Sigmoid colon (tissue), 7 donors: ENCODE results near the gene WDR1. TPM values are rescaled to one million over a fixed set of nuclear protein-coding genes. Genes with fewer than 3 reads are reported as not detected.

Source experiments
- DNase-seq: peaks from one replicate; pipeline ENCODE4 v3.0.0-alpha.2; 2019
- H3K27ac ChIP-seq, 4 donors: fragments of 200-600 bp; sonication (generic); one replicate each; pipeline ENCODE4 v1.5.1; 2016 to 2019; ENCODE audit warnings: mild to moderate bottlenecking in 1 of 4
- H3K27me3 ChIP-seq, 3 donors: fragments of 200-600 bp; sonication (generic); one replicate each; pipeline ENCODE4 v1.5.1; 2019; ENCODE audit warnings: mild to moderate bottlenecking in 1 of 3
- H3K36me3 ChIP-seq, 4 donors: fragments of 200-600 bp; sonication (generic); one replicate each; pipeline ENCODE4 v1.5.1; 2016 to 2019
- H3K4me1 ChIP-seq, 4 donors: fragments of 200-600 bp; sonication (generic); one replicate each; pipeline ENCODE4 v1.5.1; 2017 to 2019
- H3K4me3 ChIP-seq, 4 donors: fragments of 200-600 bp; sonication (generic); one replicate each; pipeline ENCODE4 v1.5.1; 2017 to 2019; ENCODE audit warnings: mild to moderate bottlenecking in 2 of 4, moderate library complexity in 1 of 4
- H3K9me3 ChIP-seq, 4 donors: fragments of 200-600 bp in 3 of 4; sonication (generic) in 3 of 4; one replicate each; pipeline versions ENCODE4 v1.5.1 to v1.6.1; 2013 to 2019
- EP300 ChIP-seq, 4 donors: sonication (generic); formaldehyde crosslinking; IDR thresholded peaks; one replicate each; pipeline ENCODE4 v1.6.1; 2017; ENCODE audit warnings: antibody characterized with exemption in 4 of 4
- POLR2A ChIP-seq, 2 donors: fragments of 450-650 bp; IDR thresholded peaks; one replicate each; pipeline ENCODE4 v1.6.1; 2016; ENCODE audit warnings: antibody characterized with exemption in 2 of 2, mild to moderate bottlenecking in 2 of 2, moderate library complexity in 2 of 2
- POLR2AphosphoS5 ChIP-seq, 4 donors: sonication (generic); formaldehyde crosslinking; IDR thresholded peaks; one replicate each; pipeline ENCODE4 v1.6.1; 2017; ENCODE audit warnings: antibody characterized with exemption in 4 of 4
- WGBS, 2 donors: extraction: QIAGEN DNeasy Blood & Tissue Kit; methylation state at CpG; one replicate each; pipeline ENCODE4 v1.1.7; 2013; 5-methylcytosine and 5-hydroxymethylcytosine counted together
- intact Hi-C: fragments of 100-400 bp; cut with DNase I; formaldehyde crosslinking; loops from one replicate; pipeline ENCODE4 v1.15.1; 2023
- polyA plus RNA-seq, 3 donors: library from polyadenylated mRNA; stranded (reverse); fragments of 200-250 nt; gene quantifications; one replicate each; pipeline ENCODE4 v1.2.3, GENCODE V29; 2013
- total RNA-seq, 4 donors: library from RNA; depleted of rRNA; stranded (reverse); fragments of >200 nt; gene quantifications; one replicate each; pipeline ENCODE4 v1.1.0, GENCODE V29; 2016
- TF ChIP-seq, protein P1 (sequence below), 4 experiments: fragments of 450-650 bp in 3 of 4; fragments of 200-600 bp in 1 of 4; IDR thresholded peaks; one replicate each; pipeline ENCODE4 v1.5.1; 2016 to 2019; ENCODE audit warnings: antibody characterized with exemption in 4 of 4, mild to moderate bottlenecking in 3 of 4, moderate library complexity in 2 of 4
- donor health status: healthy with polysubstance abuse.
- donor health status: Bipolar disorder and iron deficiency.
- donor health status: healthy.

Gene WDR1
- total and polyA plus RNA-seq, 7 donors, result 171 to 267 (median 240) TPM

DNA sequence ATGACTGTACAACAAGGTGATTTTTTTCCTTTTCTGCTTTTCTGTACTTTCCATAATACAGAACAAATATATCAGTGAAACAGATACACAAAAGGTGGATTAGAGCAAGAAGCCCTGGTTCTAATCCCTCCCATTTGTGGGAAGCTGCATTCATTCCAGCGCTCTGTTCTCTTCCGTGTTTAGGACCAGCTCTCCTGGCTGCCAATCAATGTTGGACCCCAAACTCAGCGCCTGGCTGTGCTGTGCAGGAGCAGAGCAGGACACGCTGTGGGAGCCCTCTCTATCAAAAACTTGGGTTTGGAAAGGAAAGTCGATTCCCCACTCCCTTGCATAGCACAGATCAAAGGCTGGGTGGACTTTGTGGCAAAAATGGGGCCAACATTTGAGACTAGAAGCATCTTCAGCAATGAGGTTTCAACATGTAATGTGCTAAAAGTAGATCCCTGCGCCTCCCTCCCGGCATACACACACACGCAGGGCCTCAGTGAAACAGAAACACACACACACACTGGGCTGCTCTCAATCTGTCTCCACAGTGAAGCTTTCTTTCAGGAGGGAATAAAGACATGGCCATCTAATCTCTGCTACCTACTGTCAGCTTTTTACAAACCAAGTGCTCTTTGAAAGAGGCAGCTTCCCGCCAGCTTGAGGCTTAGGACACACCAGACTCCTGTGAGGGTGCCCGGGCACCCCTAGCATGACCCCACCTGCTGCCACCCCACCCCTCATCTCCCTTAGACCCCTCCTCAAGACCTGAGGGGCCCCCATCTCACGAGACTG lies 12.2 kb downstream of the WDR1 start:
- DNase-seq, result no peak
- intact Hi-C loops, result loop anchor here (5.0 kb wide), 1 partner anchor 68 kb away; no protein-coding TSS in a partner anchor
- peaks cover 0 to 22% (median 12%) of the 10 kb centered on the region in 4 donors for H3K36me3 ChIP-seq
- peaks cover 0 to 100% (median 100%) of the 10 kb centered on the region in 4 donors for H3K4me1 ChIP-seq
- TF ChIP-seq POLR2AphosphoS5 (IDR thresholded peaks at IDR 0.05) (peak in 2 of 4 donors; percentile 18 to 58), EP300 (IDR thresholded peaks at IDR 0.05) (no peak)
- TF ChIP-seq, protein P1, sequence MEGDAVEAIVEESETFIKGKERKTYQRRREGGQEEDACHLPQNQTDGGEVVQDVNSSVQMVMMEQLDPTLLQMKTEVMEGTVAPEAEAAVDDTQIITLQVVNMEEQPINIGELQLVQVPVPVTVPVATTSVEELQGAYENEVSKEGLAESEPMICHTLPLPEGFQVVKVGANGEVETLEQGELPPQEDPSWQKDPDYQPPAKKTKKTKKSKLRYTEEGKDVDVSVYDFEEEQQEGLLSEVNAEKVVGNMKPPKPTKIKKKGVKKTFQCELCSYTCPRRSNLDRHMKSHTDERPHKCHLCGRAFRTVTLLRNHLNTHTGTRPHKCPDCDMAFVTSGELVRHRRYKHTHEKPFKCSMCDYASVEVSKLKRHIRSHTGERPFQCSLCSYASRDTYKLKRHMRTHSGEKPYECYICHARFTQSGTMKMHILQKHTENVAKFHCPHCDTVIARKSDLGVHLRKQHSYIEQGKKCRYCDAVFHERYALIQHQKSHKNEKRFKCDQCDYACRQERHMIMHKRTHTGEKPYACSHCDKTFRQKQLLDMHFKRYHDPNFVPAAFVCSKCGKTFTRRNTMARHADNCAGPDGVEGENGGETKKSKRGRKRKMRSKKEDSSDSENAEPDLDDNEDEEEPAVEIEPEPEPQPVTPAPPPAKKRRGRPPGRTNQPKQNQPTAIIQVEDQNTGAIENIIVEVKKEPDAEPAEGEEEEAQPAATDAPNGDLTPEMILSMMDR (IDR thresholded peaks at IDR 0.05), result no peak
- no peaks in the 10 kb centered on the region for H3K9me3 ChIP-seq
- no peaks in the 10 kb centered on the region for H3K27me3 ChIP-seq
- peak overlapping the region; percentile 90 to 98 (median 96) for H3K27ac ChIP-seq
- 73 to 80% methylated on average over 11 of the region's 11 CpGs for WGBS, 2 donors
- H3K4me3 ChIP-seq, result no peak overlapping the region

DNA sequence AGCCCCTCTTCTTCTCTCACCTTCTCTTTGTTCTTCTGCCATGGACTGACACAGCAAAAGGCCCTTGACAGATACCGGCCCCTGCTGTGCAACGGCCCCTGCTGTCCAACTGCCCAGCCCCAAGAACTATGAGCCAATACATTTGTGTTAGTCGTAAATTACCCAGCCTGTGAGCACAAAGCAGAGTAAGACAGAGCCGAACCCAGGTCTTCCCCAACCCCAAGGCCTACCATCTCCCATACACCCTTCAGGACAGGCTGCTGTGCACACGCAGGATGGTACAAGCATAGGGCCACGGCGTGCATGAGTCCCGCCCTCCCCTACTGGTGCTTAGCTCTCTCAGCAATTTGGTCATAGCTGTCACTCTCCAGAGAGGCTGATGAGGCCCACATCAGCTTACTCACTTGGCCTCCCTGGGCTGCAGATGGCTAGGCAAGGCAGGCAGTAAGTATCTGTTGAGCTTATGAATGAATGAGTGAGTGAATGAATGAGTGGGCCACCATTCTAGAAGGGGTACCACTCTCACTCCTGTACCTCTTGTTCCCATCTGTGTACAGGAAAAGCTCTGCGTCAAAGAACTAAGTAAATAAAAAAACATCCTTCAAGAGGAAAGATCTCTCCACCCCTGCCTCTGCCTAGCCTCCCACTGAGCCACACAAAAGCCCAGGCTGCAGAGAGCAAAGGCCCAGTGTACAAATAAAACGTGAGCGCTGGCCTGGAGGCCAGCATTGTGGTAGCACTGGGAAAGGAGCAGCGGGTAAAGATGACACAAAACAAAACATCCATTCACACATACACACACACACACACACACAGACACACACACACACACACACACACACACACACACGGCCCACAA lies 13.9 kb downstream of the WDR1 start:
- TF ChIP-seq EP300 (IDR thresholded peaks at IDR 0.05), result peak in 1 of 4 donors; percentile 36
- TF ChIP-seq POLR2AphosphoS5 (IDR thresholded peaks at IDR 0.05), result peak in 2 of 4 donors; percentile 62 to 70
- TF ChIP-seq, protein P1 (IDR thresholded peaks at IDR 0.05), result no peak
- 76 to 79% methylated on average over 13 of the region's 13 CpGs for WGBS, 2 donors

DNA sequence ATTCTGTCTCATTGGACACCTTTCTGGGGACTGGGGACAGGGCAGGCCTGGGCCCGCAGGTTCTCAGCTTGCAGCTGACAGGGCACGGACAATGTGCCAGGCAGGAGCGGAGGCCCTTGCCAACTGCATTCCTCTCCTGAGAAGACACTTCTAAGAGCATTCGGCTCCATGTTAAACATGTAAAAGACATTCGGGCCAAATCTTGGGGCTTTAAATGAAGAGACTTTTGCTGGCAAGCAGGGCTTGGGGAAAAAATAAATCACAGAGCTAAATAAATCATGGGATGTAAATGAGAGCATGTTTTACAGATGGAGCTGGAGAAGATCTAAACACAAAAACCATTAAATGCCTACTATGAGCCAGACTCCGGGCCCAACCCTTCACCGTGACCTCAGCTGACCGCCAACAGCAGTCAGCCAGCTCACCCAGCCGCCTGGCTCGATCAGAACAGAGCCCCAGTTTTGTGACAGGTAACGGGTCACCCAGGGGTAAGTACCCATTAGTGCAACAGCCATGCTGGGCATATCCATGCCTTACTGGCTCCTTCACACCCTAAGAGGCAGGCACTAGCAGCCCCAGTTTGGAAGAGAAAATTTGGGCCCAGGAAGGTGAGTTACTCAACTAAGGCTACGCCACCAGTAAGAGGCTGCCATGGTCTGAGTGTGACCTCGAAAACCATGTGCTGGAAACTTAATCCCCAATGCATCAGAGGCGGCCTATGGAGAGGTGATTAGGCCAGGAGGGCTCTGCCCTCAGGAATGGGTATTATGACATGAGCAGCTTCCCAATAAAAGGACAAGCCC lies 14.7 kb downstream of the WDR1 start:
- H3K27ac ChIP-seq, result peak overlapping the region; percentile 90 to 98 (median 96)
- TF ChIP-seq POLR2A (IDR thresholded peaks at IDR 0.05), result no peak
- TF ChIP-seq EP300 (IDR thresholded peaks at IDR 0.05), result peak in 2 of 4 donors; percentile 74 to 87
- peak; percentile 69 to 92 (median 85) for TF ChIP-seq POLR2AphosphoS5 (IDR thresholded peaks at IDR 0.05)
- TF ChIP-seq, protein P1 (IDR thresholded peaks at IDR 0.05), result no peak
- H3K4me3 ChIP-seq, result no peak overlapping the region
- intact Hi-C loops, result loop anchor here (5.0 kb wide), 1 partner anchor 70 kb away; no protein-coding TSS in a partner anchor
- WGBS, 2 donors, result 78 to 87% methylated on average over 14 of the region's 14 CpGs
- no peaks in the 10 kb centered on the region for H3K27me3 ChIP-seq
- peaks cover 8 to 37% (median 29%) of the 10 kb centered on the region in 4 donors for H3K36me3 ChIP-seq
- peaks cover 0 to 100% (median 100%) of the 10 kb centered on the region in 4 donors for H3K4me1 ChIP-seq
- peak; percentile 90 for DNase-seq
- no peaks in the 10 kb centered on the region for H3K9me3 ChIP-seq

More for the DNA sequence above, 13.9 kb downstream of the WDR1 start:
- intact Hi-C loops, result loop anchor here (5.0 kb wide), 1 partner anchor 70 kb away; no protein-coding TSS in a partner anchor
- Histone ChIP-seq H3K4me3 (no peak overlapping the region), H3K27ac (peak overlapping the region; percentile 90 to 98 (median 96)), H3K27me3 (no peaks in the 10 kb centered on the region), H3K4me1 (peaks cover 0 to 100% (median 100%) of the 10 kb centered on the region in 4 donors), H3K9me3 (no peaks in the 10 kb centered on the region), H3K36me3 (peaks cover 4 to 31% (median 22%) of the 10 kb centered on the region in 4 donors)
- no peak for DNase-seq

DNA sequence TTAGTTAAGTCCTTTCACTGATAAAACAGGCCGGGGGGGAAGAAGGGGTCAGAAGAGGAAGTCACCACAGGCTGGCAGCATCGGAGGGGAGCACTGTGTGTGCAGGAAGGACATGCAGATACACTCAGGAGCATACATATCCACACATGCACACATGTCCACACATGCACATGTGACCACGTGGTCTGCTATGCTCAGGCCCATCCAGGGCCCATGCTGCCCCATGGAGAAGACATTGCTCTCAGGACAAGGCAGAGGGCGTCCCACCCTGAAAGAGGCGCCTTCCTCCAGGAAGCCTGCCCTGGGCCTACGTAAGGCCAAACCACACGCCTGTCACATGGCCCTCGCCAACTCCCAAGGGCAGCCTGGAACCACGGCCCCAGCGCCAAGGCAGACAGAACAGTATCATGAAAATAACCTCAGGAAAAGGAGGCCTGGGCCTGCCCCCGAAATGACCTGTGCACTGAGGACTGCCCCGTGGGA lies 15.8 kb downstream of the WDR1 start:
- TF ChIP-seq POLR2AphosphoS5 (IDR thresholded peaks at IDR 0.05) (peak in 1 of 4 donors; percentile 45), POLR2A (IDR thresholded peaks at IDR 0.05) (no peak)
- peaks cover 8 to 48% (median 38%) of the 10 kb centered on the region in 4 donors for H3K36me3 ChIP-seq
- 54 to 77% methylated on average over 12 of the region's 12 CpGs for WGBS, 2 donors
- H3K27me3 ChIP-seq, result no peaks in the 10 kb centered on the region
- H3K4me3 ChIP-seq, result no peak overlapping the region
- intact Hi-C loops, result loop anchor here (5.0 kb wide), 1 partner anchor 72 kb away; no protein-coding TSS in a partner anchor
- H3K27ac ChIP-seq, result peak overlapping the region; percentile 90 to 98 (median 96)
- H3K9me3 ChIP-seq, result no peaks in the 10 kb centered on the region
- peak; percentile 75 for DNase-seq
- peaks cover 0 to 100% (median 100%) of the 10 kb centered on the region in 4 donors for H3K4me1 ChIP-seq
